NCI-H748 treated with DMSO at 0.1 percent for 48 hours (cell line): ENCODE results near the gene CR1L.
A peak's percentile ranks its signal among the peaks of the same experiment; 100 is the strongest.
"Not testable (repeated sequence)": the region's sequence is repeated elsewhere in the genome, so short reads cannot be mapped to it uniquely, and the experiment has no call there.

Experiments
- DNase-seq: peaks from one replicate; lab custom pipeline; 2025; lab: John Stamatoyannopoulos, UW

Gene CR1L

DNA sequence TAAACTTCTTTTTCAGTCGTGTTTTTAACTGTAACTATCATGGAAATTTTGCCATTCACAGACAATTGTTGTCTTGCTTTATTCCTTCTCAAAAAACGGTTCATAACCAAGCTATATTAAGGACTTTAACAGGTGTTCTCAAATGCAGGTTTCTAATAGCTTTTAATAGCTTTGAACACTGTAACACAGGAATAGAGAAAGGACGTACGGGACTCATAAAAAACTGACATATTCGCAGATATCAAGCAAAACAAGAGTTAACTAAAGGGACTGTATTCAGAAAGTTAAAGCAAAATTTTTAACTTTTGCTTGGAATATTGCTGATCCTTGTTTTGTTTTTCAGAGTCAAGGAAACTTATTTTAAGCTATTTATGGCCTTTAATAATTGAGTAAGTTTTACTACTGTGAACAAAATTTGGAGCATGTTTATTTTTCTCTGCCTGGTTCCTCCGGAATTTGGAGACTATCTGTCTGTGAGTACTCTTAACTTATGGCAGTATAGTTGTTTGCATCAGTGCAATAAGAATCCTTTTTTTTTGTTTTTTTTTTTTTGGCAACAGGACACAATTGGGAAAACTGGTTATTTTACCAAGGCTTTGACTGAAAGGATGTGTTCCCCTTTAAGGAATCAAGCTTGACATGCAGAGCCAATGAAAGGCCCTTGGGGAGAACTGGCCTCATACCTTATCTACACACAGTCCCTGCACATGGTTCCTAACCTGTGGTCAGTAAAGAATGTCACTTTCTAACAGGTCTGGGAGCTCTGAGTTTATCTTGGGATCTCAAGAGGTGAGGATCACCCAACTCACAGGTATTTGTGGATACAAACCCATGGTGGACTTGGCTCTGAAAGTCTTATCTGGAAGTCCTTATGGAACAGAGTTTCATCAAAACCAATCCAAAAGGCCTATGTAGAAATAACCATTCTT lies 101.2 kb downstream of the CR1L start:
- no peak for DNase-seq

DNA sequence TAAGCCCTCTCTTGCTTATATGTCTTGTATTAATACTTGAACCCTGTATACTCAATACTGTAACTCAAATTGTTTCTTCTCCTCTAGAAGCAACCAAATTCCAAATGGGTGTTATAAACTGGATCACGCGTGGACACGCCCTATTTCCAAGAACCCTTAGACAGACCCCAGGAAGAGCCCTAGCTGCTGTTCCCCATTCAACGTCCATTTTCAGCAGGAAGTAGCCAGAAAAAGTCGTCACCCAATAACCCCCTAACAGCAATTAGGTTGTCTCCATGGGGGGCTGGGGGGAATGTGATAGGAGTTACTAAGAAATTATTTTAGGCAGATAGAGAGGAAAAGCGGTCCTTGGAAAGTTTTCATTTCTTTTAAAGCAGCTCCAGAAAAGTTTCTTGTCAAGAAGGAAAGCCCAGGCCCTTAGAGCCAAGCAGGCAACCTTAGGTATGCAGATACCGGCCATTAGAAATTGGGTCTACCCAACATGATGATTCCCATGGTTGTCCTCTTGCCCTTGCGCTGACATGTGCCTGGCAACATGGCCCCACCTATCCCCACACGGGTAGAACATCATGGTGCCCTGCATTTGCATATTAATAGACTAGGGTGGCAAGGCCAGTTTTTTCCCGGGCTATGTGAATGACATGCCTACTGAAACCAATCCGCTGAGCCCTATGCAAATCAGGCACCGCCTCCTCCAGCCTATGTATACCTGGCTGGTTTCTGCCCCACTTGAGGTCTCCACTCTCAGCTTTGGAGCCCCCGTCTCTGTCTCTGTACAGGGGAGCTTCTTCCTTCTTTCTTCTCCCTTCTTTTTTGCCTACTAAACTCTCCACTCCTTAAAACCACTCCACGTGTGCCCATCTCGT lies 102.9 kb downstream of the CR1L start:
- no peak for DNase-seq

DNA sequence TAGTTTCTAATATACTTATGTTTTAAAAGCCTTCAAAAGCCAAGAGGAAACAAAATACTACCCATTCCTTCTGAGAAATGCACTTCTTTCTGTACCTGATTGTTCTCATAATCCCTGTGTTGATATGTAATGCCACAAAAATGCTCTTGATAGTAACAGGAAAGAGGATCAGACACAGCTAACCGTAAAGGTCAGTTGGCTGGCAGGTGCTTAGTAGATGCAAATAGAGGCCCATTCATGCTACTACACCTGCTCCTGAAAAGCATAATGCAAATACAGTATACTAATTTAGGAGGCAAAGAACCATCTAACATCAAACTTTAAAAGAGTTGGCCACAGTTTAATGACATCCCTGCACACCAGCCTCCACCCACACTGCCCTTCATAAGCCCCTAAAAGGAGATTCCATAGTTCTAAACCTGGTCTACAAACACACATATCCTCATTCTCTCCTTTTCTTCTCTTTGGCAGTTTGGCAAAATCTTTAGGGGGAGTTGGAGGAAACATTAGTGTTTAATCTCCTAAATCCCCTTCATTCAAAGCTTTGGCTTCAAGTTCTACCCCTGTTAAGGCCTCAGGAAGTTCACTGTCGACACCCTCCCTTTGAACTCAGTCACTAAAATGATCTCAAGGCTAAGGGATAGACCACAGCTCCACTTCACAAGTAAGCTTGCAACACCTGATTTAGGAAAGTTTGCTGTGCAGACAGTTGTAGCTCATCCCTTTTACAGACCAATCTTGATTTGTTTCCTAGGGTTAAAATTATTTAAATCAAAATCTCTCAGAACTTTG lies 104.0 kb downstream of the CR1L start:
- DNase-seq, result peak; percentile 15

DNA sequence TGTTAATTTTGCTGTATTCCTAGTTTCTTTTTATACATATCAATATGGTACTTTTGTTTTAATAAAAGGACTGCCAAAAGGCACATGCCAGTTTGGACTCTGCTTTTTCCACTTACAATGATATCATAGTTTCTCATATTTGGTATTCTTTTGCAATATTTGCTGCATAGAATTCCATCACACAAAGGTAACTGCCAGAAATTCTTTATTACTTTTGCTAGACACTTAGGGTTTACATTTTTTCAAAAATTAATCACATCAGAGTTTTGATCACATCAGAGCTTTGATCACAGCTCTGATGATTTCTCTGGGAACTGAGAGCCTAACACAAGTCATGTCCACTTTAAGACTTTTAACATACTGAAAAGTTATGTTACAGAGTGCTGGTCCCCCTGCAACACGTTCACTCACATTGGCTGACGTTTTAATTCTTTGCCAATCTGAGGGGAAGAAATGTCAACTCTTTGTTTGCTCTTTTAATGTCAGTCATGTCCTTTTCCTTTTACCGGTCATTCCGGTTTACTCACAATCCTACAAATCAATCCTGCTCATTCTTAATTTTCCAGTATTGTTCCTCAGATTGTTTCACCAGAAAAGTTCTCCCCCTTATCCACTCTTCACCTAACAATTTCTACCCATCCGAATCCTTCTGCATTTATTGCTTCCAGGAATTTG lies 105.8 kb downstream of the CR1L start:
- DNase-seq, result no peak

DNA sequence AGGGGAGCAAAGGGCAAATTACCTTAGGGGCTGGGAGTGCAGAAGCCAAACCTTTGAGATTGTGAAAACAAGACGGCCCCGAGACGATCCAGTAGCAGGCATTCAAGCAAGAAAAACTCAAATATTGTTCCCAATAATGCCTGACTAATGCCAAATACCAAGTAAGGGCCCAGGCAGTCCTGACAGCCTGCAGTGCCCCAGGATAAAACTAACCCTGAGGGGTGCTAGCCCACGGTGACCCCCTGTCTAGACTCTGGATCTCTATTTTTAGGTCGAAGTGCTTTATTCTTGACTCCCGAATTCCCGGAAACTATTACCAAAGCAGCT lies 106.5 kb downstream of the CR1L start:
- not testable (repeated sequence) for DNase-seq

DNA sequence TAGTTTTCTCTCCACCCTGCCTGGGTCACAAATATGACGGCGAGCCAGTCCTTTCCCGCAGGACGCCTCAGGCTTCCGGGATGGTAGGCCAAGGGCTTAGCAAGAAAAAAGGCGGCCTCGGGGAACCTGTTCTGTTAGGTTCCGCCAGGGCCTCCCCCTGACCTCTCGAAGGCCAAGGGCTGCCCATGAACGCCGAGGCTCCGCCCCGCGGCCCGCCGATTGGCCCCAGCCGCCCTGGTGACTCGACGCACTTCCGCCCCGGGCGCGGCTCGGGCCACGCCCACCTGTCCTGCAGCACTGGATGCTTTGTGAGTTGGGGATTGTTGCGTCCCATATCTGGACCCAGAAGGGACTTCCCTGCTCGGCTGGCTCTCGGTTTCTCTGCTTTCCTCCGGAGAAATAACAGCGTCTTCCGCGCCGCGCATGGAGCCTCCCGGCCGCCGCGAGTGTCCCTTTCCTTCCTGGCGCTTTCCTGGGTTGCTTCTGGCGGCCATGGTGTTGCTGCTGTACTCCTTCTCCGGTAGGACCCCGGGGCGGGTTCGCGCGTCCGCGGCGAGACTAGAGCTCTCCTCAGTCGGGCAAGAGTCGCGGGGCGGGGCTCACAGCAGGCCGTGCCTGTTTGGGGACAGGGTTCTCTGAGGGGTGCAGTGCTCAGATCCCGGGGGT lies 107.0 kb downstream of the CR1L start, which contains the start of gene CD46:
CD46 (plus strand) TSS at position 265 of the 666 bp plus-strand sequence; CDS start at position 424, 159 bp downstream.
- peak; percentile 82 for DNase-seq

DNA sequence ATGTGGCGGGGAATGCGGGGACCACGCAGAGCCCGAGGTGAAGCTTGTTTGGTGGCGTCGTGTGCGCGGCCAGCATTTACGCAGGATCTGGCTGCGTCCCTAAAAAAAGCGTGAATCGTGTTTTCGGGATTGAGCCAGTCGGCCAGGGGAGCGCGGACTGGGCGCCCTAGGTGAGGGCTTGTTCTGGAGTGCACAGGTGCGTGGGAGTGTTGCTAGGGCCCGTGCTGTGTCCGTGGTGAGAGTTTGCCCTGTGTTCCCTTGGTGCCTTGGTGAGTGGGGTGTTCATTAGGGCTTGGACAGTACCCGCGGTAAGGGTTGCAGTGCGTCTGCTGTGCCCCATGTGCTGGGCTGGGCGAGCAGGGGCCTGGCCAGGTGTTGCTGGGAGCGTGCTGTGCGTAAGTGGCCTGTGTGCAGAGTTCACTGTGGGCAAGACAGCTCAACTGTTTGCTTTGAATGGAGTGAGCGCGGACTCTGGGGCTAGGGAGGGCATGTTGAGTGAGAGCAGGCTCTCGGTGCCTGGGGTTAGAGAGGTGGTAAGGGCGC lies 107.6 kb downstream of the CR1L start:
- no peak for DNase-seq

DNA sequence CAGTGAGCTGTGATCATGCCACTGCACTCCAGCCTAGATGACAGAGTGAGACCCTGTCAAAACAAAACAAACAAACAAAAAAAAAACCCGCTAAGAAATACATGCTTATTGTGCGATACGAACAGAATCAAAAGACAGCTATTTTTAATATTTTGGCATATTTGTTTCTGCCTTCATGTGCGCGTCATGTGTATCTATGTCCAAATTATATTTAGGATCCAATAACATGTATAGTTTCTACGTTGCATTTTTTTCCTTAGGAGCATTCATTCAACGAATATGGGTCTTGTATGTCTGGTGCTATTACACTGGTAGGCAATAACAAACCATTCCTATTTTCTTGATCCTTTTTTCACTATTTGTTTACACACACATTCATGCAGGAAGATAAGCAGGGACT lies 108.7 kb downstream of the CR1L start:
- DNase-seq, result no peak

DNA sequence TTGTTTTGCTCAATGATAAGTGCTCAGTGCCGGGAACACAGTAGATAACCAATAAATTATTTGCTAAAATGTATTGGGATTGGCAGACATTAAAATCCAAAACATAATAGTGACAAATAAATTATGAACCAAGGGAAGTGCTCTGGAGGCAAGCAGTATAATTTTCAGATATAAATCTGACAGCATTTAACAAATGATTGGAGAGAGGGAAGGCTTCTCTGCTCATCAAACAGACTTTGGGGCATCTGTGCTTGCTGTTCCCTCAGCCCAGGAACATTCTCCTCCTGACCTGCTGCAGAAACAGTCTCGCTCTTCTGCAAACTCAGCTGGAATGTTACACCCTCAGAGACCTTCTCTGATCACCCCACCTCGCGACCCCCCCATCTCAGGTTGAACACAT lies 109.1 kb downstream of the CR1L start:
- no peak for DNase-seq

DNA sequence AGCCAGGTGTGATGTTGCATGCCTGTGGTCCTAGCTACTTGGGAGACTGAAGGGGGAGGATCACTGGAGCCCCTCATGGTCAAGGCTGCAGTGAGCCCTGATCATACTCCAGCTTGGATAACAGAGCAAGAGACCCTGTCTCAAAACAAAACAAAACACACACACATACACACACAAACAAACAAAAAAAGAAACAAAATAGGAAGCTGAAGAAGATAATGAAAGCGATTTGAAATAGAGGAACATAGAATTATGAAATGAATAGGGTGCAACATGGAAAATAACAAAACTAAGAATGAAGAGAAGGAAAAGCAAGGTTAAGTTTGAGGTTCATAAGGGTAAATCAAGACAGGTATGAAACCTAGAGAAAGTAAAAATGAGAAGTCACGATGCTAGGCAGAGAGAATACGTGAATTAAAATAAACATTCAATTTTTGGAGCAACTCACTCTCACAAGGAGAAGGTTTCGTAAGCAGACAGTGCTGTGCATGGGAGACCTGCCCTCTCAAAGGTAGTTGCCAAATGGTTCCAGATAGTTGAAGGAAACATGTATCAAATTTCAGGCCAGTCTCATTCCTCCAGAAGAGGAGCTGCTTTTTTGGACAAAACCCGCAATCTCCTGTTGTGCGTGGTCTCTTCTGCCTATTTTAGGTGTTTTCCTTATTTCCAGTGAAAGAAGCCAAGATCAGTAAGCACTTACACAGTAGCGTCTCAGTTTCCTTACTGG lies 110.2 kb downstream of the CR1L start:
- no peak for DNase-seq

DNA sequence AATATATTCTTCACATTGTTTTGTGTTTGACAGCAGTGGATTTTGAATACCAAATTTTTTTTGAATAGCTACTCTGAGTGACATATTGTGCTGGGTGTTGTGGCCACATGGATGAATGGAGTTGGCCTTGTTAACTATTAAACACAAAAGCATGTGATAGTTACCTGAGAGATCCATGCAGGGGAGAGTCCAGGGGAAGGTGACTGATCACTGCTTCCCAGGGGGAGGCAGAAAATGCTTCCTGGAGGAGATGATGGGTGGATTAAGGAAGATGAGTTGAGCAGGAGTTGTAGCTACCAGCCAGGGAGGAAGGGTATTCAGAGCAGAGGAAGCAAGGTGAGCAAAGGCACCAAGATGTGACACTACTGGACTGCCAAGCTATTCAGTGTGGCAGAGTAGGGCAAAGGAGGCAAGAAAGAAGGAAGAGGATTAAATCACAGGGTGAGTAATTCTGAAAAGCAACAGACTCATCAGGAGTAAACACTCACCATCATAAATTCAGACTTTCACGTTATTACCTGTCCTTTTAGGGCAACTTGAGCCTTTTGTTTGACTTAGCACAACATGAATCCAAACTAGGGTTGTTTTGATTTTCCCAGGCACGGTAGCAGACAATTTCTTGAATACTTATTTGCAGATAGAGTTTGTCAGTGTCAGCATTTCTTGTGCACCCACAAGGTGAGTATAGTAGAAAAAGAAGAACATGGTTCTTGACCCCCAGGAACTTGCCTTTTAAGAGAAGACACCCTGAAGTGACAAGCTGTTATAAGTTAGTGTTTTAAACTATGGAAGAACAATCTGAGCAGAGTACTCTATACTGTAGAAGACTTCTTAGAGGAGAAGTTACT lies 111.1 kb downstream of the CR1L start:
- DNase-seq, result no peak

DNA sequence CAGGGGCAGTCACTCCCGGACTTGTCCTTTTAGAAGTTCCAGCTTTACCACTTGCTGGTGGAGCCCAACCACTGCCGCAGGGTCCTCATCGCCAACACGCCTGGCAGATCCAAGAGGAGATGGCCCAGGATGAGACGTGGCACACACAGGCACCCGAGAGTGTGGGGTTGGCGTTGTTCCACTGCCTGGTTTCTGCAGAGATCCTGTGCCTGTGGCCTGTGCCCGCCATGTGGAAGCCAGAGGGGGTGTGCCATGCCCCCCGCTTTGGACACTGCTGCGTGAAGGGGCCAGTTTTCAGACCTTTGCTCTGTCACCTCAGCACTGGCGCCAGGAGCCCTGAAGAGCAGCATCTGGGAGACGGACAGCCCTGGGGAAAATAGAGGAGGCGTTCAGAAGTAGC lies 117.7 kb downstream of the CR1L start:
- no peak for DNase-seq

DNA sequence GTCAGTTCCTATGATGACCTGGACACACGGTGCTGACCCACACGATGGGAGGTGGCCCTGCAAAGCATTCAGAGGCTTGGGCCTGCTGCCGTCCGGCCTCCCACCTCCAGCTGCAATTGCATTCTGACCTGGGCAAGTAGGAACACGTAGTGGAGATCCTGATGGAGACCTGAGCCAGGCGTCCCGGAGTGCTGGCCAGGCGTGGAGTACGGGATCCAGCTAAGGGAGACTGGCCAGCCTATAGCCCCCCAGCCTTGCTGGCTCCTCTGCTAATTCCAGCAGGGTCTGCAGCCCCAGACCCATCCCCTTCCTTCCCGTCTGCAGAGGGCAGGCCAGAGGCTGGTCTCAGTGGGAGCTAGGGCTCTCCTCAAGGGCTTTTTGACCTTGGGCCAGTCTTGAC lies 118.2 kb downstream of the CR1L start:
- DNase-seq, result no peak

DNA sequence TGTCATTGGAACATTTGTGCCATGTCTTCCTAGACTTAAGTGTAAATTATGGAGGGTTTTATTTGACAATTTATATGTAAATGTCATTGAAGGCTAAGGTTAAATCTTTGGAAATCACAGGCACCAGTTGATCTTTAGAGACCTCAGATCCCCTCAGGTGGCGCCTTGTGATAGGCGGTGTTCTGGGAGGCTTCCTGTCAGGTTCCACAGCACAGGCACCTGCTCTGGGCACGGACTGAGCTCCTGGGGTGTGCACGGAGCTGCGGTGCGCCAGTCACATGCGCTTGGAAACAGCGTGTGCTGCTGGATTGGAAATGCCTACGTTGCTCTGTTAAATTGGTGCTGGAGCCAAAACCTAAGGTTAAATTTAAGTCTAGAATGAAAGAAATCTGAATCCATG lies 119.0 kb downstream of the CR1L start:
- no peak for DNase-seq

DNA sequence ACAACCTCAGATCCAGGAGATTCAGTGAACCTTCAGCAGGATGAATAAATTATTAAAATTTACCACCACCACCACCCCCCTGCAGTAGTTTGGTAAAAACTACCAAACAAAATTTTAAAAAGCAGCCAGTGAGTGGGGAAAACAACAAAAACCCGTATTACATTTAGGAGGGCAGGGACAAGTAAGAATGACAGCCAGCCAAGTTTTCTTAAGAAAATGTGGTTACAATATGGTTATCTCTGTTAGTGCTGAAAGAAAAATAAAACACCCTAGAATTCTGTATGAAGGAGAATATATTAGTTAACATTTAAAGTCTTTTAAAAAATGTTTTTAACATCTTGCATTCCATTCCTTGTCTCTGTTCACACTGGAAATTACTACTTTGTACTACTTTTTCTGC lies 121.6 kb downstream of the CR1L start:
- DNase-seq, result no peak

DNA sequence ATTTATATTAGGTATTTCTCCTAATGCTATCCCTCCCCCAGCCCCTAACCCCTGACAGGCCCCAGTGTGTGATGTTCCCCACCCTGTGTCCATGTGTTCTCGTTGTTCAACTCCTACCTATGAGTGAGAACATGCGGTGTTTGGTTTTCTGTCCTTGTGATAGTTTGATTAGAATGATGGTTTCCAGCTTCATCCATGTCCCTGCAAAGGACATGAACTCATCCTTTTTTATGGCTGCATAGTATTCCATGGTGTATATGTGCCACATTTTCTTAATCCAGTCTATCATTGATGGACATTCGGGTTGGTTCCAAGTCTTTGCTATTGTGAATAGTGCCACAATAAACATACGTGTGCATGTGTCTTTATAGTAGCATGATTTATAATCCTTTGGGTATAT lies 125.6 kb downstream of the CR1L start:
- not testable (repeated sequence) for DNase-seq
